Fibroblast of skin of right quadriceps (primary cell): ENCODE data around the gene FBXW9.
"Not testable (repeated sequence)": the region's sequence is repeated elsewhere in the genome, so short reads cannot be mapped to it uniquely, and the experiment has no call there.

Experiments
- DNase-seq: peaks from one replicate; pipeline ENCODE4 v3.0.0-alpha.2; 2013

FBXW9 gene

DNA sequence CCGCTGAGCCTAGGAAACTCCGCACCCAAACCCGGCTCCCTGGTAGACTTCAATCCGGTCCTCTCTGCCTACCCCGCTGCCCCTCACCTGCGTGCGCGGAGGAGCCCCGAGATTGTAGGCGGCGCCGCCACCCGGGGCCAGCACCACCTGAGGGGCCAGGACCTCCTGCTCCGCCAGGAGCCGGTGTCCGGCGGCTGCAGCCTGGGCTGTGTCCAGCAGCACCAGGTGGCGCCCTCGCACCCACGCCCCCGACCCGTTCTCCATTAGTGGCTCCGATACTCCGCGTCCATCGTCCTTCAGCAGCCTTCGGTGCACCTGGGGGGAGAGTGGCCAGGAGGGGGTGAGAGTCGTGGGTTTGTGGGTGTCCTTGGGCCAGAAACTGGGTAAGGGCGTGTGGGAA, 48.3 kb downstream of the FBXW9 start:
- no peak for DNase-seq

- DNase-seq = peak; percentile 24
Measured at GRCh38 chr19:12647490-12648071, 48.9 kb downstream of the FBXW9 start.

DNA sequence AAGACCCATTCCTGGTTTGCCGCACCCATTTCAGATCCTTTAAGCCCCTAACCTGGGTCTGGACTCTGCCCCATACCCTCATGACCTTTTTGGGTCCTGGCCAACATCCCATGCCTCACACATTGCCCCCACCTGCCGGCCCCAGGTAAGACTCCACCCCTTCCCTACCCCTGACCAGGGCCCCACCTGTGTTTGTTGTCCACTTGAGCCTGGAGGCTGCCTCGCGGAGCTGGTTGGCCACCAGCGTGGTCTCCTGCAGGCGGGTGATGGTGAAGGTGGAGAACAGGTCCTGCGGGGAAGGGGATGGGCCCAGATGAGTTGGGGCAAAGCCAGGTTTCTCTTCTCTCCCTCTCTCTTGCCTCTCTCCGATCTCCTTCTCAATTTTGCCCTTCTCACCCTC, 49.4 kb downstream of the FBXW9 start:
- no peak for DNase-seq

DNA sequence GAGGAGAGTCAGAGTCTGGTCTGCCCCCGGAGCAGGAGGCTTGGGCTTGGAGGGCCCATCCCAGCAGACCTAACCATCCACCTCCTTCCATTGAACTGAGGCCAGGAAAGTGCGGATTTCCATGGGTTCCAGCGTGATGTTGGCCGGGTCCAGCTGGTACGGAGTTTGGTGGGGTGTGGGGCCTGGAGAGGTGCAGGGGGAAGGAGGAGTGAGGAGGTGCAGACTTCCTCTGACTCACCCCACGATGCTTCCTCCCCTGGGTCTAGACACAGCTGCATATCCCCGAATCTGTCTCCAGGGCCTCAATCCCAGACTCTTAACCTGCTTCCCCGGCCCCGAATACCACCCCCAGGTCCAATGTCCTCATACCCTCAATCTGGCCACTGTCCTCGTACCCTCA, 49.9 kb downstream of the FBXW9 start:
- DNase-seq = no peak

DNA sequence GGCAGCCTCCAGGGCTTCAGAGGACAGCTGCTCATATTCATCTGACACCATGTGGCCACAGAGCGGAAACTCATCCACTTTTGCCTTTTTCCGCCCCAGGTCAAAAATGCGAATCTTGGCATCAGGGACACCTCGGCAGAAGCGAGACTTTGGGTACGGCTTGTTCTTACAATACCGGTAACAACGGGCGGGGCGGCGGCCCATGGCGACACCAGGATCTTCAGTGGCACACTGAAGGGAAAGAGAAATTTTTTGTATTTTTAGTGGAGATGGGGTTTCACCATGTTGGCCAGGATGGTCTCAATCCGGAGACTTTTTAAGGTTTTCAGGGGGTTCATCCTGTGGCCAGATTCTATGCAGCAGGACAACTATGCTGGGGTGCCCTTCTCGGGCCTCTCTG, 52.7 kb downstream of the FBXW9 start:
- not testable (repeated sequence) for DNase-seq

DNA sequence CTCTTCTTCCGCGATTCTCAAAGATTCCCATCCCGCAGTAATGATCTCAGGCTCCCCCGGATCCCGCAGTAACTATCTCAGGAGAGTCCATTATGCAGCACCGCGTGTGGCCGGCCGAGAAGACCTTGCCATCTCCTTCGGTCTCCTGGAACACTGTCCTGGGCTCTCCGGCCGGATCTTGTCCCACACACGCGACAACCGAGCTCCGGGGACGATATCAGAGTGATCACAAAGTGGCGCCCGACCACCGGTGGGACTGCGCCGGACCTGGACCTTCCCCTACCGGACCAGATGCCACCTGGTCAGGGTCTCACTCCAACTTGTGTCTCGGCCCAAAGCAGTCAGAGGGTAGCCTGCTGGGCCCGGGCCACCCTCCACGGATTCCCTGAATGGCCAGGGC, 53.9 kb downstream of the FBXW9 start:
- DNase-seq = no peak

DNA sequence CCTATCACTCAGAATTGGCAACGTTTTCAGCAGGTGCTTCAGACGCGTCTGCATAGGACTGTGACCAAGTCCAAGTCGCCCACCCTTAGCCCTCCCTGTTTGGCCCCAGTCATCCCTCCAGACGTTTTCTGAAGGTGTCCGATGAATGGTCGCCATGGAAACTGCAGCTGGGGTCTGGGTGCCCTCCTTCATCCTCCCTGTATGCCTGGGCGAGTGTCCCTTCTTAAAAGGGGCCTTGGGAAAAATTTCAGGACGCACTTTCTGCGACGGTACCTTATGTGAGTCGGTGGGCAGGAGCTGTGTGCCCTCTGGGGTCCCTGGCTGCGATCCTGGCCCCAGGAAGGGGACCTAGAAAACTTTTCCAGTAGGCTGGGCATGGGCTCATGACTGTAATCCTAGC, 55.0 kb downstream of the FBXW9 start:
- DNase-seq = no peak

- DNase-seq = peak; percentile 76
Measured at GRCh38 chr19:12639901-12640613, 56.4 kb downstream of the FBXW9 start.
